ENCODE measurements around the gene HSPA1L. TPM values are rescaled to one million over a fixed set of nuclear protein-coding genes. Genes with fewer than 3 reads are reported as not detected.
"Not testable (repeated sequence)": the region's sequence is repeated elsewhere in the genome, so short reads cannot be mapped to it uniquely, and the experiment has no call there.

The HSPA1L gene
- total RNA-seq, 2 donors from 2014 or later: 1.5 to 8.5 TPM

- H3K27ac ChIP-seq: peak overlapping the region; percentile 97 to 100
- peak overlapping the region; percentile 30 to 46 for H3K4me3 ChIP-seq
- DNase-seq (ENCODE audit: low spot score): peak; percentile 59
- H3K4me1 ChIP-seq (replicated peaks): peaks cover 22% of the 10 kb centered on the region
- no peaks in the 10 kb centered on the region for H3K27me3 ChIP-seq (replicated peaks; ENCODE audit: insufficient read depth)
- WGBS: 6% methylated on average over 39 of the region's 39 CpGs
- no peaks in the 10 kb centered on the region for H3K9me3 ChIP-seq
- no peaks in the 10 kb centered on the region for H3K36me3 ChIP-seq
- TF ChIP-seq POLR2A (IDR thresholded peaks at IDR 0.05): peak; percentile 48
- TF ChIP-seq CTCF (IDR thresholded peaks at IDR 0.05): no peak
- intact Hi-C loops (cut with DNase I): loop anchor here (5.0 kb wide), 1 partner anchor 84 kb away; the partner anchor contains the start of gene CLIC1
Observed at GRCh38 chr6:31821301-31822035, 6.4 kb upstream of the HSPA1L start.

- Histone ChIP-seq H3K27ac (peak overlapping the region; percentile 97 to 100), H3K4me1 (replicated peaks) (peaks cover 16% of the 10 kb centered on the region)
- not testable (repeated sequence) for H3K27me3 ChIP-seq (replicated peaks; ENCODE audit: insufficient read depth); H3K9me3 ChIP-seq; H3K36me3 ChIP-seq; H3K4me3 ChIP-seq; DNase-seq (ENCODE audit: low spot score)
- WGBS: 86% methylated on average over 10 of the region's 10 CpGs
- intact Hi-C loops (cut with DNase I): loop anchor here (5.0 kb wide), 1 partner anchor 83 kb away; the partner anchor contains the start of gene CLIC1
Observed at GRCh38 chr6:31820399-31820798, 5.3 kb upstream of the HSPA1L start.

- Histone ChIP-seq H3K9me3 (no peaks in the 10 kb centered on the region), H3K36me3 (no peaks in the 10 kb centered on the region), H3K27me3 (replicated peaks; ENCODE audit: insufficient read depth) (no peaks in the 10 kb centered on the region), H3K4me3 (no peak overlapping the region), H3K4me1 (replicated peaks) (peaks cover 16% of the 10 kb centered on the region), H3K27ac (peak overlapping the region; percentile 97 to 100)
- intact Hi-C loops (cut with DNase I): loop anchor here (5.0 kb wide), 1 partner anchor 83 kb away; the partner anchor contains the start of gene CLIC1
- DNase-seq (ENCODE audit: low spot score): no peak
- TF ChIP-seq CTCF (IDR thresholded peaks at IDR 0.05): no peak
- TF ChIP-seq POLR2A (IDR thresholded peaks at IDR 0.05): no peak
- TF ChIP-seq POLR2AphosphoS5 (IDR thresholded peaks at IDR 0.05): no peak
Observed at GRCh38 chr6:31819871-31820299, 4.8 kb upstream of the HSPA1L start.

- WGBS: 40% methylated on average over 8 of the region's 8 CpGs
- H3K27me3 ChIP-seq (replicated peaks; ENCODE audit: insufficient read depth); H3K4me1 ChIP-seq (replicated peaks); intact Hi-C loops (cut with DNase I); H3K9me3 ChIP-seq; H3K36me3 ChIP-seq; DNase-seq (ENCODE audit: low spot score): not testable (repeated sequence)
- peak overlapping the region; percentile 97 to 100 for H3K27ac ChIP-seq
- TF ChIP-seq POLR2AphosphoS5 (IDR thresholded peaks at IDR 0.05): peak; percentile 51
- peak; percentile 8 for TF ChIP-seq POLR2A (IDR thresholded peaks at IDR 0.05)
- H3K4me3 ChIP-seq: peak overlapping the region; percentile 37 to 46
Observed at GRCh38 chr6:31817929-31818511, 2.9 kb upstream of the HSPA1L start.

- intact Hi-C loops (cut with DNase I); H3K36me3 ChIP-seq; DNase-seq (ENCODE audit: low spot score); H3K4me1 ChIP-seq (replicated peaks); H3K27me3 ChIP-seq (replicated peaks; ENCODE audit: insufficient read depth); H3K9me3 ChIP-seq: not testable (repeated sequence)
- WGBS: 33% methylated on average over 11 of the region's 37 CpGs
- peak overlapping the region; percentile 37 to 46 for H3K4me3 ChIP-seq
- TF ChIP-seq CTCF (IDR thresholded peaks at IDR 0.05): peak in 1 of 4 experiments; percentile 16
- peak; percentile 77 for TF ChIP-seq POLR2AphosphoS5 (IDR thresholded peaks at IDR 0.05)
- peak overlapping the region; percentile 97 to 100 for H3K27ac ChIP-seq
Observed at GRCh38 chr6:31817133-31817928, 2.2 kb upstream of the HSPA1L start.
